ENCODE data around the gene ISCU. TPM values are rescaled to one million over a fixed set of nuclear protein-coding genes. Genes with fewer than 3 reads are reported as not detected.

ISCU gene
- total and polyA plus RNA-seq, 2 experiments from 2014 or later: 90.0 to 158 TPM

- peaks cover 75% of the 10 kb centered on the region for H3K36me3 ChIP-seq
- no peak overlapping the region for H3K4me3 ChIP-seq
- no peaks in the 10 kb centered on the region for H3K27me3 ChIP-seq
Observed at GRCh38 chr12:108525681-108526080, 36.7 kb upstream of the ISCU start.

GRCh38 chr12:108526482-108527165 lies 35.8 kb upstream of the ISCU start:
- no peak for TF ChIP-seq CTCF (IDR thresholded peaks at IDR 0.05; ENCODE audit: low read depth, low read length)

More at GRCh38 chr12:108525681-108526080, 36.7 kb upstream of the ISCU start:
- no peak for DNase-seq (ENCODE audit: low read depth in 1 of 2, low spot score in 1 of 2)
- no peak for TF ChIP-seq CTCF (IDR thresholded peaks at IDR 0.05; ENCODE audit: low read depth, low read length)
- H3K27ac ChIP-seq: no peak overlapping the region
- no peaks in the 10 kb centered on the region for H3K4me1 ChIP-seq (ENCODE audit: low read depth)
- H3K9me3 ChIP-seq (ENCODE audit: low read depth): no peaks in the 10 kb centered on the region

GRCh38 chr12:108527166-108527496 lies 35.3 kb upstream of the ISCU start:
- H3K27me3 ChIP-seq: no peaks in the 10 kb centered on the region
- H3K4me3 ChIP-seq: no peak overlapping the region
- no peaks in the 10 kb centered on the region for H3K9me3 ChIP-seq (ENCODE audit: low read depth)
- H3K36me3 ChIP-seq: peaks cover 74% of the 10 kb centered on the region
- no peak for TF ChIP-seq CTCF (IDR thresholded peaks at IDR 0.05; ENCODE audit: low read depth, low read length)
- no peaks in the 10 kb centered on the region for H3K4me1 ChIP-seq (ENCODE audit: low read depth)
- no peak overlapping the region for H3K27ac ChIP-seq
- no peak for DNase-seq (ENCODE audit: low read depth in 1 of 2, low spot score in 1 of 2)

More at GRCh38 chr12:108526482-108527165, 35.8 kb upstream of the ISCU start:
- Histone ChIP-seq H3K27ac (peak overlapping the region; percentile 30), H3K9me3 (ENCODE audit: low read depth) (no peaks in the 10 kb centered on the region), H3K4me1 (ENCODE audit: low read depth) (no peaks in the 10 kb centered on the region), H3K4me3 (no peak overlapping the region), H3K36me3 (peaks cover 75% of the 10 kb centered on the region), H3K27me3 (no peaks in the 10 kb centered on the region)
- DNase-seq (ENCODE audit: low read depth in 1 of 2, low spot score in 1 of 2): peak in 1 of 2 donors; percentile 21

- DNase-seq (ENCODE audit: low read depth in 1 of 2, low spot score in 1 of 2): no peak
- H3K4me1 ChIP-seq (ENCODE audit: low read depth): no peaks in the 10 kb centered on the region
- H3K27me3 ChIP-seq: no peaks in the 10 kb centered on the region
- no peaks in the 10 kb centered on the region for H3K9me3 ChIP-seq (ENCODE audit: low read depth)
- H3K36me3 ChIP-seq: peaks cover 59% of the 10 kb centered on the region
- H3K4me3 ChIP-seq: no peak overlapping the region
- no peak overlapping the region for H3K27ac ChIP-seq
- no peak for TF ChIP-seq CTCF (IDR thresholded peaks at IDR 0.05; ENCODE audit: low read depth, low read length)
Observed at GRCh38 chr12:108530161-108530560, 32.2 kb upstream of the ISCU start.

- no peak for DNase-seq (ENCODE audit: low read depth in 1 of 2, low spot score in 1 of 2)
- Histone ChIP-seq H3K27ac (no peak overlapping the region), H3K27me3 (no peaks in the 10 kb centered on the region), H3K9me3 (ENCODE audit: low read depth) (no peaks in the 10 kb centered on the region), H3K4me1 (ENCODE audit: low read depth) (no peaks in the 10 kb centered on the region), H3K36me3 (peaks cover 61% of the 10 kb centered on the region), H3K4me3 (no peak overlapping the region)
- no peak for TF ChIP-seq CTCF (IDR thresholded peaks at IDR 0.05; ENCODE audit: low read depth, low read length)
Observed at GRCh38 chr12:108531929-108532848, 30.2 kb upstream of the ISCU start.
